Skin of body (tissue), 2 donors: ENCODE data around the gene PDZD2. TPM values are rescaled to one million over a fixed set of nuclear protein-coding genes. Genes with fewer than 3 reads are reported as not detected.
A peak's percentile ranks its signal among the peaks of the same experiment; 100 is the strongest.
"Not testable (repeated sequence)": the region's sequence is repeated elsewhere in the genome, so short reads cannot be mapped to it uniquely, and the experiment has no call there.

Experiments
- DNase-seq: peaks from one replicate; lab custom pipeline; 2025; lab: John Stamatoyannopoulos, UW
- total RNA-seq: library from RNA; depleted of rRNA; stranded (reverse); fragments of >200 nt; gene quantifications from one replicate; pipeline ENCODE4 v1.2.3, GENCODE V29; 2014

Gene PDZD2
- total RNA-seq, 1 donor from 2014 or later, result 34.9 TPM

DNA sequence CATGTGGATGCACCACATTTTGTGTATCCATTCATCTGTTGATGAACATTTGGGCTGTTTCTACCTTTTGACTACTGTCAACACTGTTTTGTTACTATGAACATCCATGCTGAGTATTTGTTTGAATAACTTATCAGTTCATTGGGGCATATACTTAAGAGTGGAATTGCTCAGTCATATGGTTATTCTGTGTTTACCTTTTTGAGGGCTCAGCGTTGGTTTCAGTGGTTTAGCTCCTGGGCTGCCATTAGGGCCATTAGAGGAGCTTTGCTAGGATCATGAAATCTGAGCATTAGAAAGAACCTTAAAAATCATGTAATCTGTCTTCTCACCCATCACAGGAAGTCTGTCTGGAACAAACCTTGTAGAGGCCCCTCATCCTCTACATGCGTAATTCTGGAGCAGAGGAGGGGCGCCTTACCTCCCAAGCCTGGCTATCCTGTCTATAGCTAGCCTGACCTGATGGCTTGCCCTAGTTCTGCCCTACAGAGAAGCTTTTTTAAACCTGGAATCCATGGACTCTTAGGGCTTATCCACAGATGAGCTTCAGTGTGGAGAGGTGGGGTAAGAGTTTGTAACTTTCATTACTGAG lies 92.9 kb downstream of the PDZD2 start:
- no peak for DNase-seq

DNA sequence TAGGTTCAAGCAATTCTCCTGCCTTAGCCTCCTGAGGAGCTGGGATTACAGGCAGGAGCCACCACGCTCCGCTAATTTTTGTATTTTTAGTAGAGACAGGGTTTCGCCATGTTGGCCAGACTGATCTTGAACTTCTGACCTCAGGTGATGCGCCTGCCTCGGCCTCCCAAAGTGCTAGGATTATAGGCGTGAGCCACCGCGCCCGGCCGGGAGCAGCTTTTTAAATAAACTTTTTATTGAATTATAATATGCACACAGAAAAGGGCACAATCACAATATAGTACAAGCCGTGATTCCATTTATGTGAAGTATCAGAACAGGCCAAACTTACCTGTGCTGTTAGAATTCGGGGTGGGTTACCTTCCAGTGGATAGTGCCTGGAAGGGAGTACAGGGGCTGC lies 93.9 kb downstream of the PDZD2 start:
- not testable (repeated sequence) for DNase-seq

DNA sequence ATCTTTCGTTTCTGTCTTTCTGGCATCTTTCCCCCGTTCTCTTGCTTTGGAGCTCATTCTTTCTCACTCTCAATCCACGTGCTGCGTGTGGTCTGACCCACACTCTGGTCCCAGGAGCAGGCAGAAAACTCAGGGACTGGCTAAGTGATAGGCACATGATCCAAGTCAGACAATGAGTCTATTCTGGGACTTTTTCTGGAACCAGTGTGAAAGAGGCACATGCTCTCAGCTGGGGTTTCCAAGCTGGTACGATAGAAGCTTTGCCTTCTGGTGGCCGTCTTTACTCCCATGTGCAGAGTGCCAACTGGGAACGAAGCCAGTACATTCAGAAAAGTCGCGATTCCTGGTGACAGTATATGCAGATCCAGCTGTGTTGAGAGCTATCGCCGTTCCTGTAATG lies 94.4 kb downstream of the PDZD2 start:
- DNase-seq, result peak; percentile 3

DNA sequence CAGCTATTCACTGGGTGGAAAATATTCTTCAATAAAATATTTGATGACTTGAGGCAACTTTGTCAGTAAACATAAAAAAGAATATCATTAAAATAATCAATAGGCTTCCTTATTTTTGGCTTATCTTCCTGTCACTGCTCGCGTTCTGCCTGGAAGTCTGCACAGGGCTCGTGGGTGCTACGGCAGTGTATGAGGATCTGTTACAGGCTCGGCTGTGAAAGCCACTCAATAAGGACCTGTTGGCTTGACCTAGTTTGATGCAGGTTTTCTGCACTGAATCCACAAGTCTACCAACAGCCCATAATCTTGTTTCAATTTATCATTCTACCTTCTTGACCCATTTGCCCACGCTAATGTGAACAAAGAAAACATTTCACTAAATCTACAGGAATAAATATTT lies 97.2 kb downstream of the PDZD2 start:
- no peak for DNase-seq

DNA sequence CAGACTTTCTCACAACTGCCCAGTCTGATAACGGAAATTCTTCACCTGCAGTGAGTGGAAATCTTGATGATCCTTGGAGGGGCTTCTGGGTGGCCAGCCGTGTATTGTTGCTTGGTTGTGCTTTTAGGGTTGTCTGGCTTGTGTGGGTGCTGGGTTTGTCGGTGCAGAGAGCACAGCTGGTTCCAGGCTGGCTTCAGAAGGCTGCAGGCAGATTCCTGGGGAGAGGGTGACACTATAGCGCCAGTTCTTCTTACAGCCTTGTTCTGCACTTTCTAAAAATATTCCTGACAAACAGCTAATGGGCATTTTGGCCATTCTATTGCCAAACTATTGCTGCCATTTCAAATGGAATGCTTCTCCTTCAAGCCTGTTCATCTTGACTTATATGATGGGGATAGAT lies 99.3 kb downstream of the PDZD2 start:
- DNase-seq, result no peak

DNA sequence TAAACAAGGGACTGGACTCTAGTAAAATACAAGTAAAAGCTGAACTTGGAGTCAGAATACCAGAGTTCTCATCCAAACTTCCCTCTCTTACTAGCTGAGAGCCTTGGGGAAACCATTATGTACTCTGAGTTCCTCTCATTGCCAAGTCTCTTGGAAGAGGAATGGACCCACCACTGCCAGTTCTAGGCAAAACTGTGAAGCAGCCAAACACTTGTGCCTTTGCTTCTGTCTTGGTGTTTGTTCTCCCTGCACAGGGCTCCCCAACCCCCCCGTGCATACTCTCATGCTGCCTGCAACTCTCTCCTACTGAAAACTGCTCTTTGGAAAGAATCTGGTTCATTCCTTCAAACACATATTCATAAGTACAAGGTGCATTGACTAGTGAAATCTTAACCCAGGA lies 102.6 kb downstream of the PDZD2 start:
- DNase-seq, result no peak

DNA sequence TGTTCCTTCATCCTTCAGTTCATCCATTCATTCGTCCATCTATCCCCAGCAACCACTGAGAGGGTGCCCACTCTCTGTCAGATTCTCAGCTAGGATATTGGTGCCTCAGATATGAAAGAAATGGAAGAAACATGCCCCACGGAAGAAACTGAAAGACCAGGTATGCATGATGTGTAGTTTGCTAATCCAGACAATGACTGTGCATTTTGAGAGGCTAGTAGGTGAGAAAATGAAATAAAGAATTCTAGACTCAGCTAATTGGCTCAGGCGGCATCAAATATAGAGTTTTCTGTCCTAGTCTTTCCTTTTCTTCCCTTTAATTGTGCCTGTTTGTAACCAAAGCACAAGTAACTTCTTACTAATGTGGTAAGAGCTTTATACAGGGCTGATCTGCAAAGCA lies 104.7 kb downstream of the PDZD2 start:
- DNase-seq, result no peak

DNA sequence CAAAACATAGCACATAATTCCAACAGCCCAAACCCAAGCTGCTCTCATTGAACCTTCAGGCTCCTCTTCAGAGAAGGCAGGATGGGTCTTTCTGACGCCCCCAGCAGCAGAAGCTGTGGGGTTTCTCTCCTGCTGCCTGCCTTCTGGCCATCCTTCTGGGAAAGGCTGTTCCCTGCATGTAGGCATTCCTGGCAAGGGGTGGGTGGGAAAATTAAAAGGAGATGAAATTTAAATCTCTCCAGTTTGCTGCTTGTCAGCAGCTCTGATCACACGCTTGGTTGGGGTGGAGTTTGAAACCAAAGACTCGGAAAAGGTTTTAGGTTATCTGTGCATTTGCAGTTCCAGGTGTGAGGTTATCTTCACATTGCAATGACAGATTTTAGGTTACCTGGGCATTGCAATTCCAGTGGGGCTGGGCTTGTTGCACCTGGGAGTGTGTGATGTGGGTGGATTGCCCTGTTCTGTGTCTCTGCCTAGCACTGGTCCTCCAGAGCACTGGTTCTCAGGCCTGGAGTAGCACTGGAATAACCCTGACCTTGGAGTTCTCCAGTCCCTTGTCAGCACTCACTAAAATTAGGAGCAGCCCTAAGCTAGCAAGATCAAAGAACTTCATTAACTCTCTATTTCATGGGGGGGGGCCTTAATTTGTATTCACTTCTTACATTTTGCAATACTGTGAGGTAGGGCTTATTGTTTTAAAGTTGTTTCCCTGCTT lies 109.7 kb downstream of the PDZD2 start:
- DNase-seq, result no peak

DNA sequence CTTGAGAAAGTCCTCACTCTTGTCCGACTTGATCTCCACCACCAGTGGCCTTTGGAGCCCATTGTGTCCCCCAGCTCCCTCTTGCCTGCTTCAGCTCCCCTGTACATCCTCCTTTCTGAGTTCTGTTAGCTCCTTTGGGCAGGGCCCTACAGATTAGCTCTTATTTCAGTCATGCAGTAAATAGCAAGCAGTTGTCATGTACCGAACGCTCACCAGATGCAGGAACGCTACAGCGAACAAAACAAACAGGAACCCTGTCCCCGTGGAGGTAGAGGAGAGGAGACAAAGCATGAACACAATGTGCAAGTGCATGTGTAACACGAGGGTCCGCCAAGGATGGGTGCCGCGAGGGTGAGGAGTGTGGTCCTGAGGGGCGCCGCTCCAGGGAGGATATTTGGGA lies 111.3 kb downstream of the PDZD2 start:
- DNase-seq, result no peak

DNA sequence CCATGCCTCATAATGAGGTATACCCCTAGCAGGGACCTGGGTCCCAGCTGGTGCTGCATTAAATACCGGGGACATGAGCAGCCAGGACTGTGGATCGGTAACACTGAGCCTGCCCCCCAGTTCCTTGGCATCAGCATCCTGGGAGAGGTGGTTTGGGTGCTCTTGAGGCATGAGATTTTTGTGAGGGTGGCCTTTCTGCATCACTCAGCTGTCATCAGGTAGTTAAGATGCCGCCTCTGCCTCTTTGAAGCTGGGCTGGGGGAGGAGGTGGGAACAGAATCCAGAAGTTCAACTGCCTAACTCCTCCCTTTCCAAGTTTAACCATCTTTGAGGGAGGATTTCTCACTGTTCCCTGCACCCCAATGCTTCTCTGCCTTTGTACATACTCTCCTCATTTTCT lies 112.7 kb downstream of the PDZD2 start:
- DNase-seq, result no peak

DNA sequence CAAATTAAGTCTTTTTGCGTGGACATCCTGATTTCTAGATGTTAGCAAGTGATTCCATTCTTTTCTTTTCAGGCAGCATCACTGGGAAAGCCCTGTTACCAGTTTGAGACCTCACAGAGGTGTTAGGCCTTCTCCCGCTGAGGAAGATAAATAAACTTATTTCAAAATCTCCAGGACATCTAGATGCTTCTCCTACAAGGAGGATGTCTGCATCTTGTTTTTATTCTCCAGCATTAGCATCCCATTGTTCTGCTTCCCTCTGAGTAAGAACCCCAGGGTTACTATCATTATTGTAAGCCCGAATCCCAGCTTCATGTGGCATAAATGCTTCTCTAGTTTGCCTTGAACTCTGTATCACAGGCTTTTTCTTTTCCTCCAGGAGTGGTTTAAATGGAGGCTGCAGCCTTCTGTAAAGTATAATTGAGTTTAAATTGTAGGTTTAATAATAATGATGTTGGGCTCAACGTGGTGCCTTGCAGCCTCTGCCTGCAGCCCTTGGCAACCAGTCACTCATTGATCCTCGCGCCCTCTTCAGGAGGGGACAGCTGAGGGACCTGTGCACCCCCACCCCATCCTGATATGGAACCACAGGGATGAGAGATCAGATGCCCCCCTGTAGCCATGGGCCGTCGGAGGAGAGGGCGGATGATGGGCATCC lies 114.9 kb downstream of the PDZD2 start:
- DNase-seq, result no peak

DNA sequence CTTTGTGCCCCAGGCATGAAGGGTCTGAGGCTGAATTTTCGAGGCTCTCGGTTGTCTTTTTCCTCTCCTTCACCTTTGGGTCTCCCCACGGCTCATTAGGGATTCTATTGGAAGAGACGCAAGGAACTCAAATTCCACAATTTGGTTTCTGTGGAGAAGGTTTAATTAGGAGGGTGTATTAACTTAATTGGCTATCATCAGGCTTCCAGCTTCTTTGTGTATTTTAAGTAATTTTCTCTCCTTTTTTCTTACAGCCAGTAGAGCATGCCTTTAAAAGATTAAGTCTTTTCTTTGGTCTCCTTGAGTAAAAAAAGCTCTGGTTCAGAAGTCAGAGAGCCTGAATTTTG lies 115.4 kb downstream of the PDZD2 start:
- no peak for DNase-seq

DNA sequence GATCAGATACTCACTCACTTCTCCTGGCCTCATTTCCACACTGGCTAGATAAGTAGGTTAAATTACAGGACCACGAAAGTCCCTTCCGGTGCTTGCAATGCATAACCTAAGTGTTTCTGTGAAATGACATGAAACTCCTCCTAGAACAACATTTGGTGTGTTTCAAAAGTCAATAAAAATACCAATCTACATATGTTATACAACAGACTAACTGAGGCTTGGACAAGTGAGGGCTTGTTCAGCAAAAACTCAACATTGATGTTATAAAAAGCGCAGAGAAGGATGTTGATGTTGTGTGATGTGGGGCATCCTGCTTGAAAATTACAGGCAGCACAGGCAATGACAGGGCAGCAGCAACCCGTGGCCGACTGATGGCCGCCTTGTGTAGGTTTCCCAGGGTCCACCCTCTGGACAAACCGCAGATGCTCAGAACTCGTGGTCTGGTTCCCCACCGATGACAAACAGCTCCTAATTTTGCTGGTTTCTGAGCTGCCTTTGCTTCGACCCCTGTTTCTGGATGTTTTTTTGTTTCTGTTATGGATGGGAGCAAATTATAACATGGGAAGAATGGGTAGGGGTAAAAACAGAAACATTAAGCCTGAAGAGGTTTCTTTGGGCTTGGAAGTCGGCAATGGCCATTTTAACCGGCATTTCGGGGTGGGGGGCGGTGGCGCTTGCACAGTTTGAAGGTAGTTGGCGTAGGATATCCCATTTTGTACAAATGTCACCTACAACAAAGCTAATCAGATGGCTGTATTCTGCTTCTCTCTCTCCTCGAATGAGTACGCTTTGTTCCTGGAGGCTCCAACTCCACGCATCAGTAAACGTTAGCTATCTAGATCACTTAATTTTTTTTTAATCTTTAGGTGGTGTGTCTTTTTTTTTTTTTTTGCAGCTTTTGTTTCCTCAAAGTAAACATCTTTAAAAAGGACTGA lies 116.1 kb downstream of the PDZD2 start:
- no peak for DNase-seq

DNA sequence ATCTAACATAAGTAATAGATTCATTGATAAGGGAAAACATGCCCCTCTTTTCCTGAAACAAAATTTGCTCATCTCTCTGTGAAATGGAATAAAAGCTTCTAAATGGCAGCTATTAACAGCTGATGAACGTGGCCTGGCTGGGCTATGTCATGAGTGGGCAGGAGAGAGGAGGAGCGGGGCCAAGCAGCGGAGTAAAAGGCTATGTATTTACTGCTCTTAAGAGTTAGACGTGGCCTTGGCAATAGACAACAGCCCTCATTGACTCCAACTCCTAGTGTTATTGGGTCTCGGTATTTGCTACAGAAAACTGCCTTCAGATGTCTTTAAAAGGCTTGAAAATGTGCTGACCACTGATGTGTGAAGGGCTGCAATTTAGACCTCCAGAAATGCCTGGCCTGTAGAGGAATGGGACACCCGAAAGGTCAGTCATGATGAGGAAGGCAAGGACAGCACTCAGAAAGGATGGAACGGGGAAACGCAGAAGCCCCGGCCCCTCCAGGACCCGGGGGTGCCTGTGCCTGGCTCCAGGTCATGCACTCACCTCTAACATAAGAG lies 116.8 kb downstream of the PDZD2 start:
- no peak for DNase-seq

DNA sequence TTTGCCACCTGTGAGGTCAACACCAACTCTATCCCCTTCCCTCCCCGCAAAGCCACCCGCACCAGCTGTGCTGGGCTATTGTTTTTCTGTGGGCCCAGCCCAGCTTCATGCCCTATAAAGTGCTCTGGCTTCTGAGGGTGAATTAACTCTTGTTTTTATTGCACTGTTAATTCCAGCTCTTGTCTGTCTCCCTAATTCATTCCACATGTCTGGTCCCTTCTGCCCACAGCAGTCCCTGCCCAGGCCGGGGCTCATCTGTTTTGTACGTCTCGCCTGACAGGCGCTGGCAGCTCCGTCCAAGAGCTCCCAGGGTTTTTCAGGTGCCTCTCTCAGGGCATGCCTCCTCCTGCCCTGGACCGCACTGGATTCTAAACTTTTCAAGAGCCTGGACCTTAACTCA lies 118.9 kb downstream of the PDZD2 start:
- no peak for DNase-seq

DNA sequence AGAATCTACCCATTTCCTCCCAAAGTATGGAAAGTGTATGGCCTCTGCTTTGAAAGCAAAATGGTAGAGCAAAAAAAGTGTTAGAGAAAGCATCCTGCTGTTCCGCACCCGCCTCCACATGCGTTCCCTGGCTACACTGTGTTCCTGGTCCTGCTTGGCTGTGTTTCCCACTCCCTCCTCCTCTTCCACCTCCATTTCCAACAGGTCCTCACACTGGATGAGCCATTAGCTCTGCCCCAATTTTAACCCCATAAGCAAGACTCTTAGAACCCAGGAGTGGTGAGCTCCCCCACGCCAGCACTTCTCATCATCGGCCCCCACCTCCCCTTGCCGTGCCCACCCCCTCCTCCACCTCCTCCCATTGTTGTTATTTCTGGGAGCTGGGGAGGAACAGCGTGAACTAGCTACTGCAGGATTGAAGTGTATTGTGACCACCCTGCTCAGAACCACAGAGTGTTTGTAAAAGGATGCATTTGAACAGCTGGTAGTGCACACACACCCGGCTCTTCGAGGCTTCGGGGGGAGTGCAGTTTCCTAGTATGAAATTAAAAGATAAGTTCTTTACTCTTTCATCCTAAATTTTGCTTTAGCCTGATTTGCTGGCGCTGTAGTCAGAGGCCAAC lies 120.0 kb downstream of the PDZD2 start:
- no peak for DNase-seq

DNA sequence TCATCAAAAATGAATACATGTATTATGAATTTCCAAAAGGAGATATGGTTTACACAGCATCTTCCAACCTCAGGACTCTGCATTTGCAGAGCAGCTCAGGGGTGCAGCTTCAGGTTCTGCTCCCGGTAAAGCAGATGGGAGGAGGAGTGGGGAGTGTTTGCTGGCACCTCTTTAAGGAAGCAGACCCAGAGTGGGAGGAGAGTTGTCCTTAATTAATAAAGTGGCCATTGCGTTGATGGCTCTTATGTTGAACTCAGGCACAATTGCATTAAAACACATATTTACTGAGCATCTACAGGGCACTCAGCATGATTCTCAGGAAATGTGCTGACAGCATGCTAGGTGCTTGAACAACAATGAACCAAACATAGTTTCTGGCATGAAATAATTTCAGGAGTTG lies 121.0 kb downstream of the PDZD2 start:
- DNase-seq, result no peak

DNA sequence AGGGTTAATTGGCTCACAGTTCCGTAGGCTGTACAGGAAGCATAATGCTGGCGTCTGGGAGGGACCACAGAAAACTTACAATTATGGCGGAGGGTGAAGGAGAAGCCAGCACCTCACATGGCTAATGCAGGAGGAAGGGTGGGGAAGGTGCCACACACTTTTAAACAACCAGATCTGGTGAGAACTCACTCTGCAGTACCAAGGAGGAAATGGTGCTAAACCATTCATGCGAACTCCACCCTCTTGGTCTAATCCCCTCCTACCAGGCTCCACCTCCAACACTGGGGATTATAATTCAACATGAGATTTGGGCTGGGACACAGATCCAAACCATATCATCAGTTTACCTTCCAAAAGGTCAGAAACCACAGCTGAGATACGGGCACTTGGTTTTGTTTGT lies 122.9 kb downstream of the PDZD2 start:
- no peak for DNase-seq

DNA sequence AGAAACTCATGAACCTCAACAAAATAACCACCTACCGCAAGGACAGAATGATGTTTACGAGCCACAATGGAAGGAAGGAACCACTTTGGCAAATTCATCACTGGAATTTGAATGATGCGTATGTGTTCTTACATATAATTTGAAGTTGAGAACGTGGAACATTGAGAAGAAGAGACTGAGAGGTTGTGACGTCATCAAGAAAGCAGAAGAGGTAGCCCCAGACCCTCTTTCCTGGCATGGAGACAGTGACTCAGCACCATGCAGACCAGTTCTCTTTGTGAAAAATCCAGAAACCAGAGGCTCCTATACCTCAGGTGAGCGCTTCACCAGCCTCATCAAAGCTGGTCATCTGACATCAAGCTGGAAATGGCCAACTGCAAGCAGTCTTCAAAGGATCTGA lies 124.5 kb downstream of the PDZD2 start:
- DNase-seq, result no peak

DNA sequence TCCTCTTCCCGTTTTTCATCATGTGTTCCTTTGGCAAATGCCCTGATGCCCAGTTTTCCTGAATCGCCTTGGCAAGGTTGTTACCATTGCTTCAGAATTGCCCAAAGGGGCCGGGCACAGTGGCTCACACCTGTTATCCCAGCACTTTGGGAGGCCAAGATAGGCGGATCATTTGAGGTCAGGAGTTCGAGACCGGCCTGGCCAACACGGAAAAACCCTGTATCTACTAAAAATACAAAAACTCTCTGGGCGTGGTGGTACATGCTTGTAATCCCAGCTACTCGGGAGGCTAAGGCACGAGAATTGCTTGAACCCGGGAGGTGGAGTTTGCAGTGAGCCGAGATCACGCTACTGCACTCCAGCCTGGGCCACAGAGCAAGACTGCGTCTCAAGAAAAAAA lies 125.8 kb downstream of the PDZD2 start:
- not testable (repeated sequence) for DNase-seq

DNA sequence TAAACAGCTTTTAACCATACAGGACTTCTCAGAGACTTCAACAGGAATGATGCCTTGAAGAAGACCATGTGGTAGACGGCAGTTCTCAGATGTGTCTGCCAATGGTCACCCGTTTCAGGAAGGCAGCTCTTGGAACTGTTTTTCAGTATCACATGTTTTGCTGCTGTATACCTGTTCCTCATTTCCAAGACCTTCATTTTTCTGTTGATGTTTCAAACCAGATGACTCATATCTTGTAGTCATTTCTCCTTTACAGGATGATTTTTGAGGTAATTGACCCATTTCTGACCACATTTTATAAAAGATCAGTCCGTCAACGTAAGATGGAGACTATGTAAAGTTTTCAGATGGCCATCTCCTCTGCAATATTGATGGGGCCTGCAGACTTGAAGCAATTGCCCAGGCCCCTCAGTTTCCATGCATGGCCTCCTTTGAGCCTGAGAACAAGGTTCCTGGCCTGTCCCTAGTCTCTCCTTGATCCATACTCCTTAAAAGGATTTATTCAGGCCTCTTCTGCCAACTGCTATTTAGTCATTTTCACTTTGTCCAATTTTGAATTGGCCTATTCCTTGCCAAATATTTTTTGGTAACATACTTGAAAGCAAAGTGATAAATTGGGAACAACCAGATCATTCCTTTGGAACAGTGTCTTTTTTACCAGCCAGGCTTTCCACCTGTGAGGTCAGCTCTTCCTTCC lies 128.6 kb downstream of the PDZD2 start:
- DNase-seq, result no peak
